Measurements from ENCODE around the gene OLFML2A.

Gene OLFML2A

GRCh38 chr9:124778575-124779367 is 1.8 kb downstream of the OLFML2A start:
- DNase-seq (ENCODE audit: low read depth) = no peak

- peak; percentile 40 for DNase-seq (ENCODE audit: low read depth)
Observed at GRCh38 chr9:124779368-124780059, 2.6 kb downstream of the OLFML2A start.

GRCh38 chr9:124780060-124780756 is 3.3 kb downstream of the OLFML2A start:
- no peak for DNase-seq (ENCODE audit: low read depth)

GRCh38 chr9:124780757-124781151 is 3.8 kb downstream of the OLFML2A start:
- DNase-seq (ENCODE audit: low read depth) = no peak

- no peak for DNase-seq (ENCODE audit: low read depth)
Observed at GRCh38 chr9:124781967-124782660, 5.2 kb downstream of the OLFML2A start.

GRCh38 chr9:124782661-124783574 is 6.0 kb downstream of the OLFML2A start:
- DNase-seq (ENCODE audit: low read depth) = no peak

GRCh38 chr9:124783830-124784229 is 6.9 kb downstream of the OLFML2A start:
- no peak for DNase-seq (ENCODE audit: low read depth)

GRCh38 chr9:124784509-124784908 is 7.6 kb downstream of the OLFML2A start:
- peak; percentile 38 for DNase-seq (ENCODE audit: low read depth)

GRCh38 chr9:124786881-124787573 is 10.1 kb downstream of the OLFML2A start:
- DNase-seq (ENCODE audit: low read depth) = no peak

- no peak for DNase-seq (ENCODE audit: low read depth)
Observed at GRCh38 chr9:124788542-124789217, 11.7 kb downstream of the OLFML2A start.

- DNase-seq (ENCODE audit: low read depth) = no peak
Observed at GRCh38 chr9:124789531-124789930, 12.6 kb downstream of the OLFML2A start.

- no peak for DNase-seq (ENCODE audit: low read depth)
Observed at GRCh38 chr9:124790301-124790700, 13.4 kb downstream of the OLFML2A start.

- no peak for DNase-seq (ENCODE audit: low read depth)
Observed at GRCh38 chr9:124790801-124791505, 14.0 kb downstream of the OLFML2A start.

- no peak for DNase-seq (ENCODE audit: low read depth)
Observed at GRCh38 chr9:124792257-124793014, 15.5 kb downstream of the OLFML2A start.

GRCh38 chr9:124793015-124793541 is 16.1 kb downstream of the OLFML2A start:
- peak; percentile 57 for DNase-seq (ENCODE audit: low read depth)

- no peak for DNase-seq (ENCODE audit: low read depth)
Observed at GRCh38 chr9:124794902-124795491, 18.1 kb downstream of the OLFML2A start.

- no peak for DNase-seq (ENCODE audit: low read depth)
Observed at GRCh38 chr9:124795881-124796431, 19.0 kb downstream of the OLFML2A start.

Measured in GM04504 (cell line).